GM10266 (cell line): ENCODE results near the gene HLX.
A peak's percentile ranks its signal among the peaks of the same experiment; 100 is the strongest.

Experiments
- DNase-seq: peaks from one replicate; pipeline ENCODE4 v3.0.0; 2012; ENCODE audit errors: extremely low spot score
- TF ChIP-seq, protein P1 (sequence below): IDR thresholded peaks from 2 replicates; pipeline ENCODE4 v1.5.1; 2012; ENCODE audit warnings: mild to moderate bottlenecking, low read depth; ENCODE audit not compliant: control insufficient read depth, insufficient read depth; ENCODE audit errors: missing control alignments

HLX gene

DNA sequence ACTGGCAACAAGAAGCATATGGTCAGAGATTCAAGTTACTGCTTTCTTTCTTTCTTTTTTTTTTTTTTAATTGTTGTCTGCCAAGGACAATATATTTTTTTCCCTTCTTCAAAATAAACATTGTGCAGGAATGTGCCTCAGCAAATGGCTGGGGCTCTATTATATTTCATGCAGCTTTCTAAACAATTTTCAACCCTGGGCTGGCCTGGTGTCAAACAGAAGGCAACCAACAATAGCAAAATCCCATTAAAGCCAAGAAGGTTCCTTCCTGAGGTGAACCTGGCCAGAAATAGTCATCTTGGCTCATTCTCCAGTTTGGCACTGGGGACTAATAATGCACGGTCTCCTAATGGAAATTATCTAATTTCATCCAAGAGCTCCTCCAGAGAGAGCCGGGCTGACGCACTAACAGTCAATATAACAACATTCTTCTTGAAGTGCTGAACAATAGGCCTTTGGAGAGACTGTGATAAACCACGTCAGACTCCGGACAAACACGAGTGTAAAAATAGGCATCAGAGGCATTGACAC is 35.7 kb upstream of the HLX start:
- TF ChIP-seq, protein P1, sequence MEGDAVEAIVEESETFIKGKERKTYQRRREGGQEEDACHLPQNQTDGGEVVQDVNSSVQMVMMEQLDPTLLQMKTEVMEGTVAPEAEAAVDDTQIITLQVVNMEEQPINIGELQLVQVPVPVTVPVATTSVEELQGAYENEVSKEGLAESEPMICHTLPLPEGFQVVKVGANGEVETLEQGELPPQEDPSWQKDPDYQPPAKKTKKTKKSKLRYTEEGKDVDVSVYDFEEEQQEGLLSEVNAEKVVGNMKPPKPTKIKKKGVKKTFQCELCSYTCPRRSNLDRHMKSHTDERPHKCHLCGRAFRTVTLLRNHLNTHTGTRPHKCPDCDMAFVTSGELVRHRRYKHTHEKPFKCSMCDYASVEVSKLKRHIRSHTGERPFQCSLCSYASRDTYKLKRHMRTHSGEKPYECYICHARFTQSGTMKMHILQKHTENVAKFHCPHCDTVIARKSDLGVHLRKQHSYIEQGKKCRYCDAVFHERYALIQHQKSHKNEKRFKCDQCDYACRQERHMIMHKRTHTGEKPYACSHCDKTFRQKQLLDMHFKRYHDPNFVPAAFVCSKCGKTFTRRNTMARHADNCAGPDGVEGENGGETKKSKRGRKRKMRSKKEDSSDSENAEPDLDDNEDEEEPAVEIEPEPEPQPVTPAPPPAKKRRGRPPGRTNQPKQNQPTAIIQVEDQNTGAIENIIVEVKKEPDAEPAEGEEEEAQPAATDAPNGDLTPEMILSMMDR, result no peak
- no peak for DNase-seq

GRCh38 chr1:220852408-220852807 is 26.8 kb upstream of the HLX start:
- DNase-seq, result no peak
- TF ChIP-seq, protein P1, result no peak

DNA sequence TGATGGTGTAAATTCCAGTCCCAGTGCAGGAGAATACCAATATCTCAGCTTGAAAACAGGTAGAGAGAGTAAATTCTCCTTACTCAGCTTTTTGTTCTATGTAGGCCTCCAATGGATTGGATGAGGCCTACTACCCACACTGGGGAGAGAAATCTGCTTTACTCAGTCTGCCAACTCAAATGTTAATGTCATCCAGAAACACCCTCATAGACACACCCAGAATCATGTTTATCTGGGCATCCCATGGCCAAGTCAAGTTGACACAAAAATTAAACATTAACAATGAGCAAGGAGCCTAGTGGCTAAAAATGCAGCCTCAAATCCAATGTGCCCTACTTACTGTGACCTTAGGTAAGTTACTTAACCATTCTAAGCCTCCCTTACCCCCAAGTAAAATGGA is 6.9 kb upstream of the HLX start:
- TF ChIP-seq, protein P1, result no peak
- DNase-seq, result no peak

DNA sequence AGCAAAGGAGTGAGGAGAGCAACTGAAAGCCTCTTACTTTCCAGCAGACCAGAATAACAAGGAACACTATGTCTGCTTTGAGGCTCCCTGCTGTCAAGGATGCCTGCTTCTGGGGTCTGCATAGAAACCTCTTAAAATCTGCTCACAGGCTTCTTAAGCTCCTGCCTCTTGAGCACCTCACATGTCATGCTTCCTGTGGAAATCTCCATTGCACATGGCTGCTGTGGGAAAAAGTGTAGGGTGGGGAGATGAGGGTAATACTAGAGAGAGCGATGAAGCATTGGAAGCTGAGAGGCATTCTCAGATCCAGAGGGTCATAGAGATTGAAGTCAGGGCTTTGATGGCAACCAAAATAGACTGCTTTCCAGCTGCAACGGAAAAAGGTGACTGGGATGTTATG is 6.2 kb upstream of the HLX start:
- TF ChIP-seq, protein P1, result no peak
- DNase-seq, result no peak

DNA sequence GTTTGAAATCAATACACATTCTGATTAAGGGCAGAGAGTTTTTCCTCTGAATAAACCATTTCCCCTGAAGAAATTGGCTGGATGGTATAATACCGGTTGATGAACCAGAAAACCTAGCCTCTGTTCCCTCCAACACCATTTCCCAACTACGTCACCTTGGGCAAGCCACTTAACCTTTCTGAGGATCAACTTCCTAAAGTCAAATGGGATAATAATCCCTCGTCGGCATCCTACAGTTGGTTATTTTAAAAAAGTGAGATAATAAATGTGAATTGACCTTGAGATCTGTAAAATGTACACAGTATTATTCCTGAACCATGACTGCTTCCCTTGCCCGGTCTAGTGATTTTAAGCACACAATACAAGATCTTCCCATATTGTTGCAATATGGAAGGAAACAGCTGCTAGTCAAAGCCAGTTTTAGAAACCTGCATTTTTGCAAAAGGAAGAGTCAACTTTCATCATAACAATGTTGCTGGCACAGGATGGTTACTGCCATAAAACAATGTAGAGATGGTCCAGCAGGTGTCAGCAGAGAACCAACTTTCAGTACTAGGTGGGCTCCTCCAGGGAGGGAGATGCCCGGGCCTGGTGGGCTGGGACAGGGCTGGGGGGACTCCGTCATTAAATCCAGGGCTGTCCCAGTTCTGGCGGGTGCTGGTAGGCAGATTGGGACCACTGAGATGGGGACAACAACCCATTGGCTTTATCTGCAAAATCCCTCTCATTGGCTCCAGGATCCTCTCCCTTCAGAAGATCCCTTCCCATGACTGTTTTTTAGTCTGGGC is 5.2 kb upstream of the HLX start:
- TF ChIP-seq, protein P1, result peak; percentile 69
- DNase-seq, result peak; percentile 58

DNA sequence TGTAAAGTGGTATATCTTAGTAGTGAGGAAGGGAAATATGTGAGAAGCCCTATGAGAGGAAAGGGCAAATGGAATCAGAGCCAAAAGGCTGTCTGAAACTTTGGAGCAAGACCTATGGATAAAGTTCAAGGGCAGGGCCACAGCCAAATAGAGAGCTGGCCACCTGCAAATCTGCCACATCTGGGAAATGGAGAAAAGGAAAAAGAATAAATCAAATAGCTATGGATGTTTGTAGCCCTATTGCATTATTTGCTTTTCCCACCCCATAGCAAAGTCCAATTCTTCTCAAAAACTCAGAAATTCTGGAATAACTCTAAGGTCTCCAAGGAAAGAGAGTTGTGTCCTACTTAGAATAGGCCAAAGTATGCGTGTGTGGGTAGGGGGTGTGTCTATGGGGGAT is 4.0 kb upstream of the HLX start:
- TF ChIP-seq, protein P1, result no peak
- no peak for DNase-seq
